Measurements from ENCODE around the gene COPB2. TPM values are rescaled to one million over a fixed set of nuclear protein-coding genes. Genes with fewer than 3 reads are reported as not detected.

Gene COPB2
- polyA plus RNA-seq, 1 of the 3 experiments (the other 2 are of a cell fraction) = 69.7 TPM

DNA sequence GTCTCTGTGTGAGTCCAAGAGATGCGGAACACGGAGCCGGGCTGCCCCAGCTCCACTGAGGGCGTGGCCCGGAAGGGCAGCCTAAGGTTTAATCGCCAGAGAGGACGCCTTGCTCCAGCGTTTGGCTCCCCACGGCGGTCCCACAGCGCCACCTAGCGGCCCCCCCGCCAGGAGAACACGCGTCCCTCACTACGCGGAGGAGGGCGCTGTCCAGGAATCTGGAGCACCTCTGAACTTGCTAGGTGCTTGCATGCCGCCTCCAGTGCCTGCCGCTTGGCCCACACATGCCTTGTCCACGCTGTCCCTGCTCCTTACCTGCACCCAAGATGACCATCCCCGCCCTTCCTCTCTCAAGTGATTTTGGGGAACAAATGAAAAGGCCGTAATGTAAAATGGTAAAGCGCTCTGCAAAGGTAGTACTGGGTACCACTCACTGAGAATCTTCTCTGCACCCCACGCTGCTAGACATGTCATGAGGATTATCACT, 60.0 kb downstream of the COPB2 start:
- no peaks in the 10 kb centered on the region for H3K9me3 ChIP-seq
- peak overlapping the region; percentile 24 to 55; a peak in 2 of 4 replicates for H3K4me3 ChIP-seq (ENCODE audit: low read depth in 2 of 2, low read length in 1 of 2)
- ChIA-PET CTCF (interaction anchor here (0.6 to 6.0 kb wide), 62 partner anchors 11 to 735 kb away, joined by 3 to 166 read pairs (median 4); partner anchors contain the start of genes FOXL2 and FOXL2NB), POLR2A (no interaction called here)
- H3K27ac ChIP-seq (ENCODE audit: low read depth in 2 of 2, low read length in 1 of 2) = no peak overlapping the region
- no peaks in the 10 kb centered on the region for H3K9me2 ChIP-seq
- H3K4me1 ChIP-seq (ENCODE audit: control insufficient read depth in 1 of 2, insufficient read depth in 2 of 2, low read depth in 1 of 2, low read length in 1 of 2) = peaks cover 0 to 5% of the 10 kb centered on the region in 2 experiments; a peak in 1 of 4 replicates
- H3K4me2 ChIP-seq = peak overlapping the region; percentile 59; the same call in 1 of the 2 replicates
- H4K20me1 ChIP-seq (ENCODE audit: insufficient read depth) = no peaks in the 10 kb centered on the region
- no peak overlapping the region for H3K9ac ChIP-seq
- DNase-seq = peak; percentile 87
- no peaks in the 10 kb centered on the region for H3F3A ChIP-seq (replicated peaks; ENCODE audit: insufficient read depth)
- H2AFZ ChIP-seq (ENCODE audit: low read depth) = 0 out of 2 replicates have a peak overlapping the region, but pooled peaks have one; percentile 50
- 11% methylated on average over 13 of the region's 25 CpGs for WGBS (ENCODE audit: low lambda C conversion rate)
- H3K79me2 ChIP-seq (ENCODE audit: insufficient read depth) = no peaks in the 10 kb centered on the region
- H3K36me3 ChIP-seq (replicated peaks in 1 of 2; ENCODE audit: control insufficient read depth in 1 of 2, insufficient read depth in 2 of 2, low read length in 1 of 2) = no peaks in the 10 kb centered on the region
- peaks cover 11% of the 10 kb centered on the region; the same call in 1 of the 2 replicates for H3K27me3 ChIP-seq (ENCODE audit: insufficient read depth)
- no peak for TF ChIP-seq TCF12 (IDR thresholded peaks at IDR 0.05)
- TF ChIP-seq MAX (IDR thresholded peaks at IDR 0.05; ENCODE audit: low read depth) = peak; percentile 64; the same call in 1 of the 2 replicates
- TF ChIP-seq YY1 (IDR thresholded peaks at IDR 0.05; ENCODE audit: low read depth) = no peak
- TF ChIP-seq FOSL2 (IDR thresholded peaks at IDR 0.05; ENCODE audit: borderline replicate concordance, low read depth) = no peak
- TF ChIP-seq RCOR1 (IDR thresholded peaks at IDR 0.05; ENCODE audit: low read length) = no peak
- peak; percentile 38; the same call in 1 of the 2 replicates for TF ChIP-seq ELF1 (IDR thresholded peaks at IDR 0.05)
- peak; percentile 98 for TF ChIP-seq RAD21 (IDR thresholded peaks at IDR 0.05; ENCODE audit: low read length)
- TF ChIP-seq USF2 (IDR thresholded peaks at IDR 0.05; ENCODE audit: borderline replicate concordance, low read depth, low read length) = no peak
- no peak for TF ChIP-seq ZBTB33 (IDR thresholded peaks at IDR 0.05; ENCODE audit: borderline replicate concordance, low read depth)
- no peak for TF ChIP-seq IRF3 (IDR thresholded peaks at IDR 0.05; ENCODE audit: low read depth, low read length)
- no peak for TF ChIP-seq FOXM1 (IDR thresholded peaks at IDR 0.05; ENCODE audit: low read depth)
- TF ChIP-seq EZH2phosphoT487 (IDR thresholded peaks at IDR 0.05; ENCODE audit: borderline replicate concordance, low read depth) = no peak
- TF ChIP-seq TEAD4 (IDR thresholded peaks at IDR 0.05; ENCODE audit: borderline replicate concordance, insufficient read depth) = no peak
- TF ChIP-seq JUND (IDR thresholded peaks at IDR 0.05) = no peak
- TF ChIP-seq RXRA (IDR thresholded peaks at IDR 0.05; ENCODE audit: borderline replicate concordance, low read depth) = no peak
- no peak for TF ChIP-seq MEF2A (IDR thresholded peaks at IDR 0.05; ENCODE audit: borderline replicate concordance, low read depth)
- no peak for TF ChIP-seq MXI1 (IDR thresholded peaks at IDR 0.05; ENCODE audit: low read depth, low read length)
- TF ChIP-seq REST (IDR thresholded peaks at IDR 0.05; ENCODE audit: low read depth, low read length) = peak; percentile 90
- no peak for TF ChIP-seq POLR2AphosphoS5 (IDR thresholded peaks at IDR 0.05; ENCODE audit: low read depth, low read length)
- TF ChIP-seq NFIC (IDR thresholded peaks at IDR 0.05; ENCODE audit: borderline replicate concordance) = no peak
- TF ChIP-seq NRF1 (IDR thresholded peaks at IDR 0.05; ENCODE audit: low read depth, low read length) = 0 out of 2 replicates have a peak, but pooled peaks have one; percentile 12
- TF ChIP-seq EP300 (IDR thresholded peaks at IDR 0.05; ENCODE audit: borderline replicate concordance in 1 of 2, low read depth in 1 of 2, low read length in 1 of 2) = no peak
- TF ChIP-seq RFX5 (IDR thresholded peaks at IDR 0.05; ENCODE audit: low read length) = no peak
- TF ChIP-seq PBX3 (IDR thresholded peaks at IDR 0.05) = no peak
- TF ChIP-seq CHD2 (IDR thresholded peaks at IDR 0.05; ENCODE audit: low read length, partially characterized antibody) = no peak

Measured in SK-N-SH (cell line).